GM12892 (cell line): ENCODE data around the gene PLXNB2.

Experiments
- POLR2A ChIP-seq: IDR thresholded peaks from 2 replicates; pipeline ENCODE4 v1.6.1; 2011; ENCODE audit warnings: low read depth, low read length, control low read depth
- POLR2AphosphoS5 ChIP-seq: IDR thresholded peaks from 2 replicates; pipeline ENCODE4 v1.6.1; 2011; ENCODE audit warnings: low read depth, low read length, control low read depth

- TF ChIP-seq POLR2A = no peak
- TF ChIP-seq POLR2AphosphoS5 = no peak
Observed at GRCh38 chr22:50341977-50342650, 34.7 kb upstream of the PLXNB2 start.
